D721Med (cell line): ENCODE measurements around the gene CPN1.
"Not testable (repeated sequence)": the region's sequence is repeated elsewhere in the genome, so short reads cannot be mapped to it uniquely, and the experiment has no call there.

Source experiments
- DNase-seq: peaks from one replicate; pipeline ENCODE4 v3.0.0; 2011; ENCODE audit warnings: low spot score; ENCODE audit not compliant: insufficient read length
- FAIRE-seq: peaks from 2 replicates; lab custom pipeline; 2011; peaks lifted over from hg19 to GRCh38; lab: Jason Lieb, UNC
- TF ChIP-seq, protein P1 (sequence below): IDR thresholded peaks from 2 replicates; pipeline ENCODE4 v1.5.1; 2012; ENCODE audit warnings: mild to moderate bottlenecking, control low read depth; ENCODE audit not compliant: insufficient read depth; ENCODE audit errors: missing control alignments

The CPN1 gene

DNA sequence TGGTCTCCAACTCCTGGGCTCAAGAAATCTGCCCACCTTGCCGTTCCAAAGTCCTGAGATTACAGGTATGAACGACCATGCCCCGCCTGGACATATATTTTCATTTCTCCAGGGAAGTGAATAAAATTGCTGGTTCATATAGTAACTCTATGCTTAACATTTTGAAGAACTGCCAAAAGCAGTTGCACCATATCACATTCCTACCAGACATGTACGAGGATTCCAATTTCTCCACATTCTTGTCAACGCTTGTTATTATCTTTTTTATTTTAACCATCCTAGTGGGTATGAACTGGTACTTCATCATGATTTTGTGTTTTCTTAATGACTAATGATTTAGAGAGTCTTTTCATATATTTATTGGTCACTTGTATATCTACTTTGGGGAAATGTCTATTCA, 21.9 kb upstream of the CPN1 start:
- FAIRE-seq (no peak), DNase-seq (no peak)
- TF ChIP-seq, protein P1, sequence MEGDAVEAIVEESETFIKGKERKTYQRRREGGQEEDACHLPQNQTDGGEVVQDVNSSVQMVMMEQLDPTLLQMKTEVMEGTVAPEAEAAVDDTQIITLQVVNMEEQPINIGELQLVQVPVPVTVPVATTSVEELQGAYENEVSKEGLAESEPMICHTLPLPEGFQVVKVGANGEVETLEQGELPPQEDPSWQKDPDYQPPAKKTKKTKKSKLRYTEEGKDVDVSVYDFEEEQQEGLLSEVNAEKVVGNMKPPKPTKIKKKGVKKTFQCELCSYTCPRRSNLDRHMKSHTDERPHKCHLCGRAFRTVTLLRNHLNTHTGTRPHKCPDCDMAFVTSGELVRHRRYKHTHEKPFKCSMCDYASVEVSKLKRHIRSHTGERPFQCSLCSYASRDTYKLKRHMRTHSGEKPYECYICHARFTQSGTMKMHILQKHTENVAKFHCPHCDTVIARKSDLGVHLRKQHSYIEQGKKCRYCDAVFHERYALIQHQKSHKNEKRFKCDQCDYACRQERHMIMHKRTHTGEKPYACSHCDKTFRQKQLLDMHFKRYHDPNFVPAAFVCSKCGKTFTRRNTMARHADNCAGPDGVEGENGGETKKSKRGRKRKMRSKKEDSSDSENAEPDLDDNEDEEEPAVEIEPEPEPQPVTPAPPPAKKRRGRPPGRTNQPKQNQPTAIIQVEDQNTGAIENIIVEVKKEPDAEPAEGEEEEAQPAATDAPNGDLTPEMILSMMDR: no peak

DNA sequence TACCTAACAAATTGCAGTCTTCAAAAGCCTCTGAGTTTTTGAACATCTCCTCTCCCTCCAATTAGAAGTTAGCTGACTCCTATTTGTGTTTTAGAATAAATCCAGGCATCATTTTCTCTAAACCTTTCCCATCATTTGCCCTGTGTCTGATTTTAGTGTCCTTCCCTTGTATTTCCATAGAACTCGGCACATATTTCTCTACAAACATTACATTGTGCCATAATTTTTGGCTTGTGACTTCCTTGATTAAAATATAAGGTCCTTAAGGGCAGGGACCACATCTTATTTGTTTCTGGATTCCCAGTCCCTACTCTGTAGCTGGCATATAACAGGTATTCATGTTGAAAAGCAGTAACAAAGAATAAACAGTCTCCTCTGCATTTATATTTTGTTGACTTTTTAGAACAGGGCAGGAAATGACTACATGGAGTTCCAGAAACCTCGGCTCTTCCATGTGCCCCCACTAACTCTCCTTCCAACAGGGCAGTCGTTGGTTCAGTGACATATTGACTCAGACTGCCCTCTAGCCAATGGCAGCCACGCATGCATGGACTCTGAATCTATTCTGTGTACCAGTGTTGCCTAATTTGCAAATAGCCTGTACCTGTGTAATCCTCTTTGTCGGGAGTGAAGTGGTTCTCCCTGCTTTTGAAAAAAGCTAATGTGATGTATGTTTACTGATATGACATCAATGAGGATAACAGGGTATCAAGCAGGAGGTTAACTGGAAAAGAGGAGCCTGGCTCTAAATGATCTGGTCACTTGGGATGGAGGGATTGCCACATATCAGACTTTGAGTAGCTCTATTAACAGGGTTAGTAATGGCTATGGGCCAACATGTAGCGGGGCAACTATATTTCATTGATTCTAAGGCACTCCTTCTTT, 19.8 kb upstream of the CPN1 start:
- no peak for FAIRE-seq
- no peak for DNase-seq

DNA sequence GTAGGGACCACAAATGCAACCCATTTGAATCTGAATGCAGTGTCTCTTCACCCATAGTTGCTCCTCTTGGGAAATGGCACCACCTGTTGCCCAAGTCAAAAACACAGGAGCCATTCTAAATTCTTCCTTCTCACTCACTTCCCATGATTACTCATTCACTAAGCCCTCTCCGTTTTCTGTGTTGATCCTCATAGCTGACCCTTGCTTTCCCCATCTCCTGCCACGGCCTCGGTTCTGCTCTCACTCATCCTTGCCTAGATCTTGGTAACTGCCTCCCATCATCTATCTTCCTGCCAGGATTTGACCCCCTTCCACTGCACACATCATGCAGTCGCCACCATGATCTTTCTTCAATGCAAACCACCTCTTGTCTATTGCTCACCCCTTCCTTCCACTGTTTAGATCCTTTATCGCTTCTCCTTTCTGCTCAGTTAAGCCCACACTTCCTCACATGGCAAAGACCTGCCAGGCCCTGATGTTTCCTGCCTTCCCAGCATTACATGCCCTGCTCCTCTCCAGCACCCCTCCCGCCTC, 19.0 kb upstream of the CPN1 start:
- FAIRE-seq (no peak), DNase-seq (no peak)
- TF ChIP-seq, protein P1: peak; percentile 14

More for the DNA sequence above, 19.8 kb upstream of the CPN1 start:
- TF ChIP-seq, protein P1: no peak

DNA sequence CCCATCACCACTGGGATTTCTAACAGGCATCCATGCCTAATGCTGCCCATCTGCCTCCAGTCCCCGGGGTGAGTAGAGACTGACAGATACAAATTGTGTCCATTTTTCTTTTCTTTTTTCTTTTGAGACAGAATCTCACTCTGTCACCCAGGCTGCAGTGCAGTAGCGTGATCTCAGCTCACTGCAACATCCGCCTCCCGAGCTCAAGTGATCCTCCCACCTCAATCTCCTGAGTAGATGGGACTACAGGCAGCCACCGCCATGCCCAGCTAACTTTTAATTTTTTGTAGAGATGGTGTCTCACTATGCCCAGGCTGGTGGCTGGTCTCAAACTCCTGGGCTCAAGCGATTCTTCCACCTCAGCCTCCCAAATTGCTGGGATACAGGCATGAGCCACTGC, 7.6 kb upstream of the CPN1 start:
- no peak for DNase-seq
- FAIRE-seq: no peak
- TF ChIP-seq, protein P1: no peak

DNA sequence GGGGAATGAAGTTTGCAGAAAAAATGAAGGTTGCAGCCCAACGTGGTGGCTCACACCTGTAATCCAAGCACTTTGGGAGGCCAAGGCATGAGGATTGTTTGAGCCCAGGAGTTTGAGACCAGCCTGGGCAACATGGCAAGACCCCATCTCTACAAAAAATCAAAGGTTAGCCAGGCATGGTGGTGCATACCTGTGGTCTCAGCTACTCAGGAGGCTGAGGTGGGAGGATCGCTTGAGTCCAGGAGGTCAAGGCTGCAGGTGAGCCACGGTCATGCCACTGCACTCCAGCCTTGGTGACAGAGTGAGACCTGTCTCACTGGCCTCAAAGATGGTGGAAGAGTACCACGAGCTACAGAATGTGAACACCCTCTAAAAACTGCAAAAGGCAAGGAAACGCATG, 5.0 kb upstream of the CPN1 start:
- FAIRE-seq, DNase-seq: not testable (repeated sequence)

DNA sequence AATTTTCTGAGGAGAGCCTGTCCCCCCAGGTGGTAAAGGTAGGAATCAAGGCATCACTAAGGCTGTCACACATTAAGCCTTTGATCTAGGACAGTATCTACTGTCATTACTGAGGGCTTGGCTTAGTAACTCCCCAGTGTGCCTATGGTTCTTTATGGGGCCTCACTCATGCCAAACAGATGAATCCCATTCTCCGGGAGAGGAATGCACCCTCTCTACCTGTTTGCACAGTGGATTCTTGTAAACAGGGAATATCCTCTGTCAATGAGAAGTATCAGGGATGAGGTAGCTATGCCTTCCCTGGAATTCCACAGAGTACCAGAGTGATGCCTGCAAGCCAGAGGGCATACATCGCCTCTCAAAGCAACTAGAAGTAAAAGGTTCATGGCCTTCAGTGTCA, 3.9 kb upstream of the CPN1 start:
- FAIRE-seq (no peak), DNase-seq (no peak)
- TF ChIP-seq, protein P1: no peak

DNA sequence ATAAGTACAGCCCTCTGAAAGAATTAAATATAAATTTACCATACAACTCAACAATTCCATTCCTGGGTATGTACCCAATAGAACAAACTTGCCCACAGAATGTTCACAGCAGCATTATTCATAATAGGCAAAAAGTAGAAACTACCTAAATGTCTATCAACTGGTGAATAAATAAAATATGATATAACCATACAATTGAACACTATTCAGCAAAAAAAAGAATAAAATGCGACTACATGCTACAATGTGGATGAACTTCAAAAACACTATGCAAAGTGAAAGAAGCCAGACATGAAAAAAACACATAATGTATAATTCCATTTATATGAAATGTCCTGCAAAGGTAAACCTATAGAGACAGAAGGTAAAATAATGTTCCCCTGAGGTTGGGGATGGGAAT, 2.0 kb upstream of the CPN1 start:
- no peak for FAIRE-seq
- TF ChIP-seq, protein P1: no peak
- no peak for DNase-seq

DNA sequence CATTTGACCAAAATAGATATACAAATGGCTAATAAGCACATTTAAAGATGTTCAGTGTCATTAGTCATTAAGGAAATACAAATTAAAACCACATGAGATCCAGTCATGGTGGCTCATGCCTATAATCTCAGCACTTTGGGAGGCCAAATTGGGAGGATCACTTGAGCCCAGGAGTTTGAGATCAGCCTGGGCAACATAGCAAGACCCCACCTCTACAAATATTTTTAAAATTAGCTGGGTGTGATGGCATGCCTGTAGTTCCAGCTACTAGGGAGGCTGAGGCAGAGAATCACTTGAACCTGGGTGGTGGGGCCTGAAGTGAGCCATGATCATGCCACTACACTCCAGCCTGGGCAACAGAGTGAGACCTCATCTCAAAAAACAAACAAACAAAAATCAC, 607 bp upstream of the CPN1 start:
- not testable (repeated sequence) for DNase-seq, FAIRE-seq
